GM18520 (cell line): ENCODE measurements around the gene DSCAM.
"Not testable (repeated sequence)": the region's sequence is repeated elsewhere in the genome, so short reads cannot be mapped to it uniquely, and the experiment has no call there.

Experiments
- ATAC-seq: cut with Tn5 transposase; IDR thresholded peaks from one replicate; pipeline ENCODE4 v1.9.1; 2021; ENCODE audit not compliant: unreplicated experiment

DSCAM gene

DNA sequence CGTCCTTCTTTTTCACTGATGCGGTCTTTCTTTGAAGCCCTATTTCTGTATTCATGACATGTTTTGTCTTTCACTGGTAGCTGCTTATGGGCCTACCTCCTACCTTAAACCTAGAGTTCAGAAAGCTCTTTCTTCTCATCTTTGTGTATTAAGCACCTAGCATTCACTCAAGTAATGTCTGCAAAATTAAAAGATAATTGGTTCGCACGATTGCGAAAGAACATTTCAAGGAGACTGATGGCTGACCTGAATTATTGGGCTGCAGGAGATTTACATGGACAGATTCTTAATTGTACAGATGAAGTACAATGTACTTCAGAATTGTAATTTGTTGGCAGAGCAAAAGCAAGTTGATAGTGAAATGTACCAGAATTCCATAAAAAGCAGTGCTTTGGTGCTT is 773.3 kb downstream of the DSCAM start:
- ATAC-seq = no peak

DNA sequence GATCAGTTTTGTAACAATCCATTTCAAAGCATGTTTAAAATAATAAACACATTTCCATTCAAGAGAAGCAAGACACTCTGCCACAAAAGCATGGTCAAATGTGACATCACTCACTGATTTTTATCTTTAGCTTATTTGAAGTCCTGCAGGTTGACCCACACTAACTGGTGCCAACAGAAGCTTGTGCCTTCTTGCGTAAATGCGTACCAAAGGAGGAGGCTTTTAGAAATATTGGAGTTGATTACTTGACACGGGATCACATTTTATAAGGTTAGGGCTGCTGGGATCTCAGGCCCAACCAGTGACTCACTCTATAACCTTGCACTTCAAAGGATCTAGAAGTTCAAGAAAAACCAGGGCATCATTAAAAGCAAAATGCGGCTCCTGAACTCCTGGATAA is 776.1 kb downstream of the DSCAM start:
- no peak for ATAC-seq

DNA sequence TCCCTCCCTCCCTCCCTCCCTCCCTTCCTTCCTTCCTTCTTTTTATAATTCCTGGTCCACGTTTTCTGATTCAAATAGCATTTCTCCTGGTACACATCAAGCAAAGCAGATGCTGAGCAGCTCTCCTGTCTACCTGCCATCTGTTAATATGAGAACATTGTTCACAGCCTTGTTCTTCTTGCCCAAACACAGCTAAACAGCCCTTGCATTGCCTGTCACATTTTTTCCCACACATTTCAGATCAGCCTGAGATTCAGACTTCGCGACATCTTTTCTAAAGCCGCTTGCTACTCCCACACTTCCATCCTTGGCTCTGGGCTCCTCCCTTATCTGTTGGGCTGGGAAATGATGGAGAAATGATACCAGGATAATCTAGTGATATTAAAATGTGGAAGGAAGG is 779.2 kb downstream of the DSCAM start:
- ATAC-seq = no peak

GRCh38 chr21:40066221-40066620 is 780.7 kb downstream of the DSCAM start:
- ATAC-seq = no peak

GRCh38 chr21:40060083-40060677 is 786.8 kb downstream of the DSCAM start:
- no peak for ATAC-seq

- ATAC-seq = no peak
Measured at GRCh38 chr21:40057331-40057730, 789.6 kb downstream of the DSCAM start.

GRCh38 chr21:40056031-40056430 is 790.9 kb downstream of the DSCAM start:
- no peak for ATAC-seq

DNA sequence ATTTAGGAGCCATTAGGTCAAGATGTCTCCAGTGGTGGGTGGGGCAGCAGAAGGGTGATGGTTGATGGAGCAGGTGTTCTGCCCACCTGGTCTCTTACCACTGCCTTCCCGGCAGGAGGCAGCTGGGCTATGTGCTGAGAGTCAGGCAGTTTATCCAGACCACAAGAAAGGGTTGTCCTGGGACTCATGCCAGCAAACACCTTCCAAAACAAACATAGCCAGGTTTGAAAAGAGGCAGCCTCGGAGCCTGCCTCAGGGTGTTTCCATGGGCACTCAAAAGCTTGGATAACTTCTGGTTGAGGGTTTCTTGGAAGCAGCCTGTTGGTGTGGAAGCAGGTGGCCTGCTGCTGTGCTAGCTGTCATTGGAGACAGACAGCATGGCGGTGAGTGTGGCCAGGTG is 792.6 kb downstream of the DSCAM start:
- no peak for ATAC-seq

DNA sequence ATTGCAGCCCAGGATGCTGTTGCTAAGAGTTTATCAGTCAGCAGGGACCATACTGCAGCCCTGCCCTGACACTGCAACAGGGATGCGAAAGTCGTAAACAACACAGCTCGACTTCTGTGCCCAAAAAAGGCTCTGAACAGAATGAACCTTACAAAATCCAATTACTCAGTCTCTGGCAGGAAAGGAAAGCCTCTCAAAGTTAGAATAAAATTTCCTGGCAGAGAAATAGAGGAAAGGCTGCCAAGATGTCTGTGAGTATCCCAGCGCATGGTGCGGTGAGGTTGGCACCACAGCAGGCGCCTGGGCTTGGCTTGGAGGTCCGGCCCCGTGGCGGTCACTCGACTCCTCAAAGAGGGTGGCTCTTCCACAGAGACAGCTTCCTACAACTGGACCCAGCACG is 794.0 kb downstream of the DSCAM start:
- ATAC-seq = no peak

GRCh38 chr21:40052276-40052675 is 794.7 kb downstream of the DSCAM start:
- ATAC-seq = no peak

- ATAC-seq = no peak
Measured at GRCh38 chr21:40051801-40052200, 795.2 kb downstream of the DSCAM start.

GRCh38 chr21:40049931-40050290 is 797.0 kb downstream of the DSCAM start:
- ATAC-seq = no peak

DNA sequence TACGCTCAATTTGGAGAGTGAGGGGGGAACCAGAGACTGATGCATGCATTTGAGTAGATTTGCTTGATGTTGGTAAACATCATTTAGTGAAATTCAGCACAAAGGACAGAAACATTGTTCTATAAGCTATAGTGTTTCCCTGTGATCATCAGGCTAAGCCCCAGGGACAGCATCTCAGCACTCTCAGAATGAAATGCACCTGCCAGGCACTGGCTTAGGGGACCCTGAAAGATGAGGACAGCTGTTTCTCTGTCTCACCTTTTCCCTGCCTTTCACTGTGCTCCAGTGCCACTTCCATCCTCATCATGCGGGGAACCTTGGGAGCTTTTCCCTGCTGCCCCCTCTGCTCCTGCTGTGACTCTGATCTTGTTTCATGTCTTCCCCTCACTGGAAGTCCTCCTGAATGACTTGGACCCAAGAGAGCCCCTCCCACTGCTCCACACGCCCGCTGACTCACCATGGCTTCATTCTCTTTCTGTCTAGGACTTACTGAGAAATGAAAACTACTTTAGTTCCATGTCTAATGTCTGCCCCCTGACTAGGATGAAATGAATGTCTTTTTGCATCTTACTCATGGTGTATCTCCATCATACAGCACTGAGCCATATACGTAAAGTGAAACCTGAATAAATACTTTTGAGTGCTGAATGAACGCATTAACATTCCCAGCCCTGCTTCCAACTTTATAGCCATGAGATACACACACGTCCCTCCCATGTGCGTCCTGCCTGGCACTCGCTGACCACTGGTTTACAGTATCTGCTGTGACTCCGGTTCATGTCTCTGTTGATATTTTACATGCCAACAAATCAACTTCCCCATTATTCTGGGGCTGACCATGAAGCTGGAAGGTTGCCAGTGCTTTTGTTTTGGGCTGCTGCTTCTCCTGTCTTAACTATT is 797.7 kb downstream of the DSCAM start:
- no peak for ATAC-seq

DNA sequence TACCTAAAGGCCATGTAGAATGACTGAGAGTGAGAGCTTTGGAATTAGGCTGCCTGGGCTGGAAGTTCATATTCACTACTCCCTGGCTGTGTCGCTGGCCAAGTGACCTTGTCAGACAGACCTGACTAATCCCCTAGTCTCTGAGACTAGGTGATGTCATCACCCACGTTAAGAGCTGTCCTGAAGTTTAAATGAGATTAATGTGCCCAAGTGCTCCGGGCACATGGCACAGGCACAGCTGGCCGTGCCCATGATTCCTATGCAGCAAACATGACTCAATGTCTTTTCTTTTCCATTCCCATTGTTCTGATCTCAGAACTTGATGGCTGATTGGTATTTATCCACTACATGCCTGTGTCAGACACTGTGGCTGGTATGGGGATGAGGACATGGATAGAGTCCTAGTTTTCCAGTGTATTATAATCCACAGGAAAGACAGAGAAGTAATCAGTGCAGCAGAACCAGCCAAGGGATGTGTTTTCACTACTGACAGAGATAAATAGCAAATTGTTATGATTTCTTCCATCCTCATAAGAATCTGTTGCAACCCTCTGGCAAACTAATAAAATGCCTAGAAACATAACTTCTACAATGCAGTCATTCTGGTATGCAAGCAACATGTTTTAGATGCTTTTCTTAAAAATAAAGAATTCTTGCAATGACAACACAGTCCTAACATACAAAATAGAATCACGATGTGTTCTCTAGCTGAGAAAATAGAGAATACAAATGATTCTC is 798.8 kb downstream of the DSCAM start:
- ATAC-seq = no peak

DNA sequence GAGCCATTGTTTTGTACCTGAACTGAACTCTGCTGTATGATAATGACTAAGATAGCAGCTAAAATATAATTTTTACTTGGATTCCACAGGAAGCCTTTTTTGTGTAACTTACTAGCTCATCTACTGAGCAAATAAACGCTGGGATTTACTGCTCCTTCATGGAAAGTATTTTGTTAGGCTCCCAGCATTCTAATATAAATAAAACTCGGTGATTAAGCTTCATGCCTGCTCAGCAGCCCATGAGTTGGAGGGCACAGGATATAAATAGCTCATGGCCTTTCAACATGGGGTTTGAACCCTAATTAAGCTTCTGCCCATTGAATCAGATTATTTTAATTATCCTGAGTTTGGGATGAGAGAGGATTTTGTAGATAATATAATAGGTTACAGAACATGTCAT is 799.7 kb downstream of the DSCAM start:
- no peak for ATAC-seq

DNA sequence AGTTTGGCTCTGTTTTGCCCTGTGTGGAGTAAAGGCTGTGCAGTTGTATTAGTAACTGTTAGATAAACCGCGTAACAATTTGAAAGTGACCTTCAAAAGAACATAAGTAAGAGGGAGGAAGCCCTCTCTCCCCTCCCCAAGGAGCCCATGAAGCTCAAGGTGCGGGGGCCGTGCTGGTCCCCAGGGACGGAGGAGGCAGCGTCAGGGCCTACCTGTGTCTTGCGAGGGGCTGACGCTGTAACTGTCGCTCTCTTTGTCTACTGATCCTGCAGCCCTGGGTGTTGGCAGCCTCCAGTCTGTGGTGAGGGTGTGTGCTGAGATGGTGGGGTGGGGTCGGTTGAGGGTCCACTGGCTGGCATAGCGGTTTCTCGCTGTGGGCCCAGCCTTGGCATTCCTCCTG is 803.1 kb downstream of the DSCAM start:
- ATAC-seq = no peak

DNA sequence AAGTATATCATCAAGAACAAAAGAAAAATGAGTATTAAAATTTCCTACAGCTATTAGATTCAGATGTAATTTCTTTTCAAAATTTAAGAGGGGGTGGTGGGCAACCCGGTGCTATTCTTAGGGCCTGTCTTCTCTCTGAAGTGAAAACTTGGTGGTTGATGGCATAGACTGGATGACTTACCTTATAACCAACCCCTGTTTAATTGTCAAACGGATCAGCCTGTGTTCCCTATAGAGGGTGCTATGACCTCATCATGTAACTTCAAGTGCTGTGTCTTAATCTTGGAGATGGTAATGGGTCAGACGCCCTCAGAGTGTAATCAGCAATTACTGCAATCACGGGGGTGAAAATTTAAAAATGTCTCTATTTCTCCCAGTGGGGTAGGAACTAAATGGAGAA is 803.5 kb downstream of the DSCAM start:
- ATAC-seq = no peak

- ATAC-seq = no peak
Measured at GRCh38 chr21:40041446-40041845, 805.5 kb downstream of the DSCAM start.

GRCh38 chr21:40033156-40033782 is 813.7 kb downstream of the DSCAM start:
- not testable (repeated sequence) for ATAC-seq

DNA sequence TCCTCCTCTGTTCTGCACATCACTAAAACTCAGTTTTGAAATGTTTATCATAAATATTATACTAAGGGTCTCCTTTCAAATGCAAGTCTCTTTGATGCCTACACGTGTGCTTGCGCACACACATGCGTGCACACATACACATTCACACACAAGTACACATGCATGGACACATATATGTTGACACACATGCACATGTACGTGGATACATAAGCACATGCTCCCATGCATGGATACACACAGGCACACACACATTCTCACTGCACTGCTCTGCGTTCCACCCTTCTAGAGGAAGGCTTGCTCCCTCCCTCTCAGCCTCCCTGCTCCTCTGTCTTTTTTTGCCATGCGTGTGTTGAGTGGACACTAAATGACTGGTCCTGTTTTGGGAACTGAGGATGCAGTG is 817.1 kb downstream of the DSCAM start:
- no peak for ATAC-seq

- ATAC-seq = not testable (repeated sequence)
Measured at GRCh38 chr21:40028393-40028792, 818.6 kb downstream of the DSCAM start.
